A673 (cell line): ENCODE results near the gene CHAD.

Experiments used
- CTCF ChIP-seq: fragments of 300-800, 200-600 bp; sonication (generic); conservative IDR thresholded peaks from 2 replicates; pipeline ENCODE4 v1.5.1; 2017; ENCODE audit warnings: low read depth, mild to moderate bottlenecking, antibody characterized with exemption, low read length, moderate library complexity, mixed read lengths
- EZH2 ChIP-seq: fragments of 200-600 bp; sonication (generic); IDR thresholded peaks from 2 replicates; pipeline ENCODE4 v1.6.1; 2017; ENCODE audit warnings: borderline replicate concordance, low read depth, mild to moderate bottlenecking, mixed read lengths, antibody characterized with exemption, low read length; ENCODE audit not compliant: poor library complexity, severe bottlenecking

GRCh38 chr17:50471009-50471905, 2.6 kb upstream of the CHAD start:
- TF ChIP-seq CTCF (no peak), EZH2 (no peak)
